GM18520 (cell line): ENCODE results near the gene EEF2.

Experiments
- ATAC-seq: cut with Tn5 transposase; IDR thresholded peaks from one replicate; pipeline ENCODE4 v1.9.1; 2021; ENCODE audit not compliant: unreplicated experiment

The EEF2 gene

GRCh38 chr19:3984908-3985642 lies at the start of gene EEF2:
Gene EEF2, minus strand, starts transcription at chr19:3985463. Its CDS starts 83 bp downstream, at chr19:3985380.
- ATAC-seq = peak; percentile 39

- ATAC-seq = no peak
These were observed 49.1 kb upstream of the EEF2 start for GRCh38 chr19:4034048-4035017.

GRCh38 chr19:4033028-4033956 lies 48.0 kb upstream of the EEF2 start:
- no peak for ATAC-seq

- ATAC-seq = no peak
These were observed 47.2 kb upstream of the EEF2 start for GRCh38 chr19:4032436-4032835.

- no peak for ATAC-seq
These were observed 46.2 kb upstream of the EEF2 start for GRCh38 chr19:4031420-4031819.

- ATAC-seq = no peak
These were observed 45.7 kb upstream of the EEF2 start for GRCh38 chr19:4030981-4031380.

GRCh38 chr19:4030552-4030951 lies 45.3 kb upstream of the EEF2 start:
- ATAC-seq = no peak

GRCh38 chr19:4029247-4029614 lies 44.0 kb upstream of the EEF2 start:
- ATAC-seq = no peak

- ATAC-seq = no peak
These were observed 43.3 kb upstream of the EEF2 start for GRCh38 chr19:4028334-4029246.

GRCh38 chr19:4027146-4027545 lies 41.9 kb upstream of the EEF2 start:
- ATAC-seq = no peak

- no peak for ATAC-seq
These were observed 40.1 kb upstream of the EEF2 start for GRCh38 chr19:4025317-4025716.

- ATAC-seq = no peak
These were observed 38.5 kb upstream of the EEF2 start for GRCh38 chr19:4023600-4024398.

GRCh38 chr19:4019578-4019977 lies 34.3 kb upstream of the EEF2 start:
- no peak for ATAC-seq

- no peak for ATAC-seq
These were observed 33.7 kb upstream of the EEF2 start for GRCh38 chr19:4018775-4019504.

- no peak for ATAC-seq
These were observed 32.9 kb upstream of the EEF2 start for GRCh38 chr19:4018140-4018613.

GRCh38 chr19:4016903-4017638 lies 31.8 kb upstream of the EEF2 start:
- no peak for ATAC-seq

- ATAC-seq = no peak
These were observed 31.2 kb upstream of the EEF2 start for GRCh38 chr19:4016486-4016885.
